Liver (tissue), 3 donors: ENCODE measurements around the gene PDS5A.
"Not testable (repeated sequence)": the region's sequence is repeated elsewhere in the genome, so short reads cannot be mapped to it uniquely, and the experiment has no call there.

Experiments
- EGR1 ChIP-seq, 2 donors: IDR thresholded peaks; 2 replicates each; pipeline ENCODE4 v1.6.1; 2016 to 2018; ENCODE audit warnings: antibody characterized with exemption in 2 of 2, low read depth in 2 of 2
- GABPA ChIP-seq, 2 donors: IDR thresholded peaks in 1 of 2; conservative IDR thresholded peaks in 1 of 2; 2 replicates each; pipeline ENCODE4 v1.6.1; 2016; ENCODE audit warnings: antibody characterized with exemption in 2 of 2, mild to moderate bottlenecking in 1 of 2, moderate library complexity in 1 of 2
- RXRA ChIP-seq, 2 donors: IDR thresholded peaks; 2 replicates each; pipeline ENCODE4 v1.6.1; 2017 to 2018; ENCODE audit warnings: antibody characterized with exemption in 2 of 2, mild to moderate bottlenecking in 1 of 2
- SP1 ChIP-seq: IDR thresholded peaks from 2 replicates; pipeline ENCODE4 v1.6.1; 2018; ENCODE audit warnings: antibody characterized with exemption, mild to moderate bottlenecking
- TF ChIP-seq, protein P1 (sequence below): fragments of 150-350 bp; IDR thresholded peaks from 2 replicates; pipeline ENCODE4 v1.5.1; 2017; ENCODE audit warnings: improper control_type of control experiment, low read depth, low read length; ENCODE audit not compliant: missing input control
- TF ChIP-seq, protein P2 (sequence below): IDR thresholded peaks from 2 replicates; pipeline ENCODE4 v1.6.1; 2016; ENCODE audit warnings: antibody characterized with exemption
- donor health status: healthy.
- donor health status: healthy.

- TF ChIP-seq, protein P1, sequence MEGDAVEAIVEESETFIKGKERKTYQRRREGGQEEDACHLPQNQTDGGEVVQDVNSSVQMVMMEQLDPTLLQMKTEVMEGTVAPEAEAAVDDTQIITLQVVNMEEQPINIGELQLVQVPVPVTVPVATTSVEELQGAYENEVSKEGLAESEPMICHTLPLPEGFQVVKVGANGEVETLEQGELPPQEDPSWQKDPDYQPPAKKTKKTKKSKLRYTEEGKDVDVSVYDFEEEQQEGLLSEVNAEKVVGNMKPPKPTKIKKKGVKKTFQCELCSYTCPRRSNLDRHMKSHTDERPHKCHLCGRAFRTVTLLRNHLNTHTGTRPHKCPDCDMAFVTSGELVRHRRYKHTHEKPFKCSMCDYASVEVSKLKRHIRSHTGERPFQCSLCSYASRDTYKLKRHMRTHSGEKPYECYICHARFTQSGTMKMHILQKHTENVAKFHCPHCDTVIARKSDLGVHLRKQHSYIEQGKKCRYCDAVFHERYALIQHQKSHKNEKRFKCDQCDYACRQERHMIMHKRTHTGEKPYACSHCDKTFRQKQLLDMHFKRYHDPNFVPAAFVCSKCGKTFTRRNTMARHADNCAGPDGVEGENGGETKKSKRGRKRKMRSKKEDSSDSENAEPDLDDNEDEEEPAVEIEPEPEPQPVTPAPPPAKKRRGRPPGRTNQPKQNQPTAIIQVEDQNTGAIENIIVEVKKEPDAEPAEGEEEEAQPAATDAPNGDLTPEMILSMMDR, result not testable (repeated sequence)
- TF ChIP-seq EGR1 (IDR thresholded peaks at IDR 0.05; ENCODE audit: low read depth in 2 of 2); GABPA (IDR thresholded peaks at IDR 0.05 in 1 of 2, conservative IDR thresholded peaks at IDR 0.05 in 1 of 2); SP1: not testable (repeated sequence)
- peak in 1 of 2 donors; percentile 18 for TF ChIP-seq RXRA (IDR thresholded peaks at IDR 0.05)
- TF ChIP-seq, protein P2, sequence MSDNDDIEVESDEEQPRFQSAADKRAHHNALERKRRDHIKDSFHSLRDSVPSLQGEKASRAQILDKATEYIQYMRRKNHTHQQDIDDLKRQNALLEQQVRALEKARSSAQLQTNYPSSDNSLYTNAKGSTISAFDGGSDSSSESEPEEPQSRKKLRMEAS, result not testable (repeated sequence)
These were observed 11.7 kb upstream of the PDS5A start for GRCh38 chr4:39989381-39989780.
